H9 (cell line): Measurements from ENCODE around the gene METTL16. TPM values are rescaled to one million over a fixed set of nuclear protein-coding genes. Genes with fewer than 3 reads are reported as not detected.

ENCODE experiments used
- DNase-seq: peaks from one replicate; pipeline ENCODE4 v3.0.0-alpha.2; 2017
- H2AFZ ChIP-seq: one replicate; pipeline ENCODE4 v1.6.1; 2013; ENCODE audit warnings: mild to moderate bottlenecking, low read length, control low read depth, moderate library complexity
- H2AK5ac ChIP-seq: 2 replicates; pipeline ENCODE4 v1.6.1; 2013; ENCODE audit warnings: low read length, control low read depth, mixed read lengths; ENCODE audit not compliant: insufficient read length
- H2BK120ac ChIP-seq: one replicate; pipeline ENCODE4 v1.6.1; 2013; ENCODE audit warnings: low read depth, mild to moderate bottlenecking, low read length, control low read depth, inconsistent platforms; ENCODE audit not compliant: poor library complexity, severe bottlenecking
- H2BK12ac ChIP-seq: 2 replicates; pipeline ENCODE4 v1.6.1; 2013; ENCODE audit warnings: low read length, control low read depth, mixed read lengths, low read depth; ENCODE audit not compliant: insufficient read length
- H2BK15ac ChIP-seq: 2 replicates; pipeline ENCODE4 v1.6.1; 2013; ENCODE audit warnings: low read depth, low read length, control low read depth
- H2BK20ac ChIP-seq: one replicate; pipeline ENCODE4 v1.6.1; 2013; ENCODE audit warnings: low read depth, mild to moderate bottlenecking, low read length, control low read depth, inconsistent platforms; ENCODE audit not compliant: poor library complexity, severe bottlenecking
- H2BK5ac ChIP-seq: 2 replicates; pipeline ENCODE4 v1.6.1; 2013; ENCODE audit warnings: low read length, control low read depth, mixed read lengths; ENCODE audit not compliant: insufficient read length
- H3K14ac ChIP-seq: 2 replicates; pipeline ENCODE4 v1.6.1; 2013; ENCODE audit warnings: low read length, control low read depth; ENCODE audit not compliant: insufficient read depth
- H3K18ac ChIP-seq: 2 replicates; pipeline ENCODE4 v1.6.1; 2013; ENCODE audit warnings: low read depth, mild to moderate bottlenecking, mixed read lengths, low read length, control low read depth; ENCODE audit not compliant: insufficient read length
- H3K23ac ChIP-seq: 2 replicates; pipeline ENCODE4 v1.6.1; 2013; ENCODE audit warnings: low read length, control low read depth, mixed read lengths, low read depth; ENCODE audit not compliant: insufficient read length
- H3K23me2 ChIP-seq: 2 replicates; pipeline ENCODE4 v1.6.1; 2013; ENCODE audit warnings: low read depth, mild to moderate bottlenecking, mixed read lengths, low read length, control low read depth; ENCODE audit not compliant: insufficient read length, poor library complexity, severe bottlenecking
- H3K27ac ChIP-seq: 2 replicates; pipeline ENCODE4 v1.5.1; 2013; ENCODE audit warnings: low read length, control low read depth, mixed read lengths, low read depth; ENCODE audit not compliant: insufficient read length
- H3K27me3 ChIP-seq: 2 replicates; pipeline ENCODE4 v1.6.1; 2013; ENCODE audit warnings: low read length, control low read depth, inconsistent platforms; ENCODE audit not compliant: insufficient read depth
- H3K4ac ChIP-seq: 2 replicates; pipeline ENCODE4 v1.6.1; 2013; ENCODE audit warnings: low read depth, mild to moderate bottlenecking, control low read depth, inconsistent platforms, low read length, moderate library complexity
- H3K4me1 ChIP-seq: 2 replicates; pipeline ENCODE4 v1.6.1; 2013; ENCODE audit warnings: low read length, control low read depth, inconsistent platforms; ENCODE audit not compliant: insufficient read depth
- H3K4me2 ChIP-seq: 2 replicates; pipeline ENCODE4 v1.6.1; 2013; ENCODE audit warnings: low read length, control low read depth, mixed read lengths; ENCODE audit not compliant: insufficient read length, insufficient read depth
- H3K56ac ChIP-seq: 2 replicates; pipeline ENCODE4 v1.6.1; 2013; ENCODE audit warnings: low read depth, mild to moderate bottlenecking, mixed read lengths, low read length, control low read depth; ENCODE audit not compliant: insufficient read length
- H3K79me1 ChIP-seq: 2 replicates; pipeline ENCODE4 v1.6.1; 2013; ENCODE audit warnings: low read depth, mild to moderate bottlenecking, moderate library complexity, low read length, control low read depth, inconsistent platforms; ENCODE audit not compliant: insufficient read depth, poor library complexity, severe bottlenecking
- H3K79me2 ChIP-seq: 2 replicates; pipeline ENCODE4 v1.6.1; 2013; ENCODE audit warnings: low read length, control low read depth, inconsistent platforms; ENCODE audit not compliant: insufficient read depth
- H3K9ac ChIP-seq: 2 replicates; pipeline ENCODE4 v1.6.1; 2013; ENCODE audit warnings: low read length, control low read depth, mixed read lengths; ENCODE audit not compliant: insufficient read length; ENCODE audit errors: extremely low read depth
- H3K9me3 ChIP-seq: one replicate; pipeline ENCODE4 v1.6.1; 2013; ENCODE audit warnings: low read depth, low read length, inconsistent platforms; ENCODE audit not compliant: control insufficient read depth
- H3T11ph ChIP-seq: one replicate; pipeline ENCODE4 v1.6.1; 2013; ENCODE audit warnings: mild to moderate bottlenecking, low read length, control low read depth, inconsistent platforms
- H4K20me1 ChIP-seq: one replicate; pipeline ENCODE4 v1.6.1; 2013; ENCODE audit not compliant: control insufficient read depth, insufficient read length, insufficient read depth
- H4K5ac ChIP-seq: 2 replicates; pipeline ENCODE4 v1.6.1; 2013; ENCODE audit warnings: low read depth, mild to moderate bottlenecking, mixed read lengths, low read length, control low read depth; ENCODE audit not compliant: insufficient read length
- H4K8ac ChIP-seq: replicated peaks from 2 replicates; pipeline ENCODE4 v1.6.1; 2013; ENCODE audit warnings: low read length, control low read depth, mixed read lengths, low read depth; ENCODE audit not compliant: insufficient read length
- H4K91ac ChIP-seq: 2 replicates; pipeline ENCODE4 v1.6.1; 2013; ENCODE audit warnings: low read depth, mild to moderate bottlenecking, moderate library complexity, mixed read lengths, low read length, control low read depth; ENCODE audit not compliant: insufficient read length
- H3K27ac Mint-ChIP-seq, 3 experiments: 2 replicates in 2 of 3; 3 replicates in 1 of 3; pipeline ENCODE4 v1.8.0; 2020 to 2021; ENCODE audit warnings: mixed read lengths in 3 of 3, mild to moderate bottlenecking in 1 of 3, moderate library complexity in 1 of 3
- H3K27me3 Mint-ChIP-seq: 2 replicates; pipeline ENCODE4 v1.8.0; 2021; ENCODE audit warnings: low read depth, mild to moderate bottlenecking, moderate library complexity, mixed read lengths
- H3K36me3 Mint-ChIP-seq, 3 experiments: 2 replicates in 2 of 3; 3 replicates in 1 of 3; pipeline ENCODE4 v1.8.0; 2020 to 2021; ENCODE audit warnings: low read depth in 3 of 3, mixed read lengths in 3 of 3; ENCODE audit not compliant: insufficient read depth in 1 of 3
- H3K4me1 Mint-ChIP-seq, 2 experiments: 2 replicates each; pipeline ENCODE4 v1.8.0; 2020; ENCODE audit warnings: mixed read lengths in 2 of 2
- H3K4me3 Mint-ChIP-seq, 2 experiments: 2 replicates in 1 of 2; 3 replicates in 1 of 2; pipeline ENCODE4 v1.8.0; 2020 to 2021; ENCODE audit warnings: mild to moderate bottlenecking in 2 of 2, mixed read lengths in 2 of 2, moderate library complexity in 1 of 2
- H3K9me3 Mint-ChIP-seq, 2 experiments: 2 replicates in 1 of 2; 3 replicates in 1 of 2; pipeline ENCODE4 v1.8.0; 2020; ENCODE audit warnings: mild to moderate bottlenecking in 2 of 2, mixed read lengths in 2 of 2, moderate library complexity in 1 of 2
- WGBS: extraction: QIAGEN DNeasy Blood & Tissue Kit; methylation state at CpG from one replicate; pipeline ENCODE4 v1.1.7; 2013; ENCODE audit warnings: missing lambda C conversion rate, low lambda C conversion rate, mixed read lengths; ENCODE audit not compliant: insufficient read length; ENCODE audit errors: extremely low coverage; 5-methylcytosine and 5-hydroxymethylcytosine counted together
- total RNA-seq: library from RNA; stranded (reverse); gene quantifications from 2 replicates; pipeline ENCODE4 v1.2.1, GENCODE V29; 2021
- TF ChIP-seq, protein P1 (sequence below): fragments of 200-600 bp; sonication (generic); conservative IDR thresholded peaks from 3 replicates; pipeline ENCODE4 v1.8.0; 2021; ENCODE audit warnings: antibody characterized with exemption, mild to moderate bottlenecking

Gene METTL16
- total RNA-seq, 1 experiment from 2014 or later = 55.4 TPM

GRCh38 chr17:2400474-2400866, 111.2 kb downstream of the METTL16 start:
- peak overlapping the region; percentile 91 to 99 for H3K4me3 Mint-ChIP-seq
- Histone ChIP-seq H4K8ac (no peak overlapping the region), H3K18ac (peak overlapping the region; percentile 18), H3K9me3 (no peaks in the 10 kb centered on the region), H3K4me1 (peaks cover 11% of the 10 kb centered on the region; the same call in 1 of the 2 replicates), H2BK20ac (no peak overlapping the region), H2BK15ac (no peak overlapping the region), H3K27me3 (no peaks in the 10 kb centered on the region), H2BK120ac (no peak overlapping the region), H3K4me2 (peak overlapping the region; percentile 65), H3K9ac (peak overlapping the region; percentile 28), H2BK12ac (no peak overlapping the region), H3K23ac (no peak overlapping the region), H3T11ph (no peak overlapping the region), H2BK5ac (no peak overlapping the region), H3K14ac (peak overlapping the region; percentile 49; the same call in 1 of the 2 replicates), H4K5ac (no peak overlapping the region), H3K4ac (no peak overlapping the region), H3K23me2 (peaks cover 22% of the 10 kb centered on the region), H4K20me1 (no peaks in the 10 kb centered on the region), H3K79me2 (peaks cover 2% of the 10 kb centered on the region; the same call in 1 of the 2 replicates), H3K56ac (no peak overlapping the region), H3K27ac (no peak overlapping the region), H3K79me1 (no peaks in the 10 kb centered on the region), H4K91ac (no peak overlapping the region), H2AK5ac (no peak overlapping the region), H2AFZ (no peak overlapping the region)
- peaks cover 5% of the 10 kb centered on the region for H3K27me3 Mint-ChIP-seq
- H3K36me3 Mint-ChIP-seq = peaks cover 0 to 5% (median 0%) of the 10 kb centered on the region in 3 experiments; a peak in 1 of 7 replicates
- no CpG with 5 or more reads among the region's 43 CpGs for WGBS
- DNase-seq = peak; percentile 82
- TF ChIP-seq, protein P1, sequence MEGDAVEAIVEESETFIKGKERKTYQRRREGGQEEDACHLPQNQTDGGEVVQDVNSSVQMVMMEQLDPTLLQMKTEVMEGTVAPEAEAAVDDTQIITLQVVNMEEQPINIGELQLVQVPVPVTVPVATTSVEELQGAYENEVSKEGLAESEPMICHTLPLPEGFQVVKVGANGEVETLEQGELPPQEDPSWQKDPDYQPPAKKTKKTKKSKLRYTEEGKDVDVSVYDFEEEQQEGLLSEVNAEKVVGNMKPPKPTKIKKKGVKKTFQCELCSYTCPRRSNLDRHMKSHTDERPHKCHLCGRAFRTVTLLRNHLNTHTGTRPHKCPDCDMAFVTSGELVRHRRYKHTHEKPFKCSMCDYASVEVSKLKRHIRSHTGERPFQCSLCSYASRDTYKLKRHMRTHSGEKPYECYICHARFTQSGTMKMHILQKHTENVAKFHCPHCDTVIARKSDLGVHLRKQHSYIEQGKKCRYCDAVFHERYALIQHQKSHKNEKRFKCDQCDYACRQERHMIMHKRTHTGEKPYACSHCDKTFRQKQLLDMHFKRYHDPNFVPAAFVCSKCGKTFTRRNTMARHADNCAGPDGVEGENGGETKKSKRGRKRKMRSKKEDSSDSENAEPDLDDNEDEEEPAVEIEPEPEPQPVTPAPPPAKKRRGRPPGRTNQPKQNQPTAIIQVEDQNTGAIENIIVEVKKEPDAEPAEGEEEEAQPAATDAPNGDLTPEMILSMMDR = no peak
- H3K9me3 Mint-ChIP-seq = no peaks in the 10 kb centered on the region; a peak in 1 of 5 replicates
- peak overlapping the region in 1 of 3 experiments; percentile 67; a peak in 3 of 7 replicates for H3K27ac Mint-ChIP-seq
- peaks cover 32 to 40% of the 10 kb centered on the region in 2 experiments for H3K4me1 Mint-ChIP-seq
